HG03521 (cell line): Measurements from ENCODE around the gene SERPINA12.
"Not testable (repeated sequence)": the region's sequence is repeated elsewhere in the genome, so short reads cannot be mapped to it uniquely, and the experiment has no call there.

Source experiments
- ATAC-seq: cut with Tn5 transposase; IDR thresholded peaks from one replicate; pipeline ENCODE4 v1.9.1; 2021; ENCODE audit warnings: mild to moderate bottlenecking, moderate library complexity; ENCODE audit not compliant: unreplicated experiment

The SERPINA12 gene

GRCh38 chr14:94494085-94494484 lies 15.2 kb downstream of the SERPINA12 start:
- no peak for ATAC-seq

- no peak for ATAC-seq
Measured at GRCh38 chr14:94491511-94491910, 17.8 kb downstream of the SERPINA12 start.

GRCh38 chr14:94489336-94489735 lies 19.9 kb downstream of the SERPINA12 start:
- ATAC-seq: no peak

- ATAC-seq: no peak
Measured at GRCh38 chr14:94486883-94487282, 22.4 kb downstream of the SERPINA12 start.

- peak; percentile 51 for ATAC-seq
Measured at GRCh38 chr14:94485944-94486841, 23.1 kb downstream of the SERPINA12 start.

GRCh38 chr14:94484481-94484880 lies 24.8 kb downstream of the SERPINA12 start:
- ATAC-seq: no peak

- no peak for ATAC-seq
Measured at GRCh38 chr14:94483729-94484275, 25.5 kb downstream of the SERPINA12 start.

GRCh38 chr14:94483071-94483451 lies 26.2 kb downstream of the SERPINA12 start:
- ATAC-seq: no peak

- not testable (repeated sequence) for ATAC-seq
Measured at GRCh38 chr14:94482132-94483070, 26.9 kb downstream of the SERPINA12 start.

GRCh38 chr14:94481468-94482131 lies 27.7 kb downstream of the SERPINA12 start:
- no peak for ATAC-seq

- no peak for ATAC-seq
Measured at GRCh38 chr14:94480809-94481208, 28.5 kb downstream of the SERPINA12 start.

- ATAC-seq: no peak
Measured at GRCh38 chr14:94478420-94478819, 30.8 kb downstream of the SERPINA12 start.

- ATAC-seq: no peak
Measured at GRCh38 chr14:94476023-94476422, 33.2 kb downstream of the SERPINA12 start, which contains the start of gene SERPINA9. TSS of gene SERPINA9 (minus strand) at chr14:94476197. CDS start at chr14:94469840, 6,357 bp downstream.

GRCh38 chr14:94474581-94475031 lies 34.7 kb downstream of the SERPINA12 start:
- no peak for ATAC-seq

- ATAC-seq: no peak
Measured at GRCh38 chr14:94473666-94474410, 35.4 kb downstream of the SERPINA12 start.

- ATAC-seq: no peak
Measured at GRCh38 chr14:94472842-94473241, 36.4 kb downstream of the SERPINA12 start.

GRCh38 chr14:94471045-94471444 lies 38.2 kb downstream of the SERPINA12 start:
- ATAC-seq: no peak

- ATAC-seq: no peak
Measured at GRCh38 chr14:94470311-94470710, 39.0 kb downstream of the SERPINA12 start.

GRCh38 chr14:94469261-94469660 lies 40.0 kb downstream of the SERPINA12 start:
- no peak for ATAC-seq
